Fibroblast of skin of left biceps (primary cell): ENCODE results near the gene ICAM4.
"Not testable (repeated sequence)": the region's sequence is repeated elsewhere in the genome, so short reads cannot be mapped to it uniquely, and the experiment has no call there.

Source experiments
- DNase-seq, 2 experiments: peaks; one replicate each; pipeline ENCODE4 v3.0.0-alpha.2; 2013; ENCODE audit warnings: low read depth in 2 of 2

ICAM4 gene, protein sequence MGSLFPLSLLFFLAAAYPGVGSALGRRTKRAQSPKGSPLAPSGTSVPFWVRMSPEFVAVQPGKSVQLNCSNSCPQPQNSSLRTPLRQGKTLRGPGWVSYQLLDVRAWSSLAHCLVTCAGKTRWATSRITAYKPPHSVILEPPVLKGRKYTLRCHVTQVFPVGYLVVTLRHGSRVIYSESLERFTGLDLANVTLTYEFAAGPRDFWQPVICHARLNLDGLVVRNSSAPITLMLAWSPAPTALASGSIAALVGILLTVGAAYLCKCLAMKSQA

DNA sequence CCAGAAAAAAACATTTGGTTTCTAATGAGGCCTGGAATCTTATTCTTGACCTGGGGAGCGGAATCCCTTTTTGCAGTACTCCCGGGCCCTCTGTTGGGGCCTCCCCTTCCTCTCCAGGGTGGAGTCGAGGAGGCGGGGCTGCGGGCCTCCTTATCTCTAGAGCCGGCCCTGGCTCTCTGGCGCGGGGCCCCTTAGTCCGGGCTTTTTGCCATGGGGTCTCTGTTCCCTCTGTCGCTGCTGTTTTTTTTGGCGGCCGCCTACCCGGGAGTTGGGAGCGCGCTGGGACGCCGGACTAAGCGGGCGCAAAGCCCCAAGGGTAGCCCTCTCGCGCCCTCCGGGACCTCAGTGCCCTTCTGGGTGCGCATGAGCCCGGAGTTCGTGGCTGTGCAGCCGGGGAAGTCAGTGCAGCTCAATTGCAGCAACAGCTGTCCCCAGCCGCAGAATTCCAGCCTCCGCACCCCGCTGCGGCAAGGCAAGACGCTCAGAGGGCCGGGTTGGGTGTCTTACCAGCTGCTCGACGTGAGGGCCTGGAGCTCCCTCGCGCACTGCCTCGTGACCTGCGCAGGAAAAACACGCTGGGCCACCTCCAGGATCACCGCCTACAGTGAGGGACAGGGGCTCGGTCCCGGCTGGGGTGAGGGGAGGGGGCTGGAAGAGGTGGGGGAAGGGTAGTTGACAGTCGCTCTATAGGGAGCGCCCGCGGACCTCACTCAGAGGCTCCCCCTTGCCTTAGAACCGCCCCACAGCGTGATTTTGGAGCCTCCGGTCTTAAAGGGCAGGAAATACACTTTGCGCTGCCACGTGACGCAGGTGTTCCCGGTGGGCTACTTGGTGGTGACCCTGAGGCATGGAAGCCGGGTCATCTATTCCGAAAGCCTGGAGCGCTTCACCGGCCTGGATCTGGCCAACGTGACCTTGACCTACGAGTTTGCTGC lies at the start of gene ICAM4:
Gene ICAM4 (plus strand): TSS at position 153 of the 935 bp plus-strand sequence. CDS start 58 bp downstream, at position 211.
- no peak for DNase-seq

DNA sequence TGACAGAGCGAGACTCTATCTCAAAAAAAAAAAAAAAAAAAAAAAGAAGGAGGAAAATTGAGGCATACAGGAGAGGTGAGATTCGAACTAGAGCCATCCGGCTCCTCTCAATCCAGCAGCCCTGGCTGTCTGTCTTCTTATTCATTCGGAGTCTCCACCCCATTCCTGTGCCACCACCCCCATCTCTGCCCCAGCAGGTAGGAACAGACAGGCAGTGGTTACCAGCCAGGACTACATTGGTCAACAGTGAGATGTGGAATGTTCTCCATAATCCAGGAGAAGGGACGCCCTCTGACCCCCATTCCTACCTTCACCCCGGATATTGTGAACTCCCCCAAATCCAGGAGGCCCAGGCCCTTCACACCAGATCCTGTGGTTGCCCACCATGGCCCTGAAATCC lies 49.1 kb upstream of the ICAM4 start:
- DNase-seq: no peak

DNA sequence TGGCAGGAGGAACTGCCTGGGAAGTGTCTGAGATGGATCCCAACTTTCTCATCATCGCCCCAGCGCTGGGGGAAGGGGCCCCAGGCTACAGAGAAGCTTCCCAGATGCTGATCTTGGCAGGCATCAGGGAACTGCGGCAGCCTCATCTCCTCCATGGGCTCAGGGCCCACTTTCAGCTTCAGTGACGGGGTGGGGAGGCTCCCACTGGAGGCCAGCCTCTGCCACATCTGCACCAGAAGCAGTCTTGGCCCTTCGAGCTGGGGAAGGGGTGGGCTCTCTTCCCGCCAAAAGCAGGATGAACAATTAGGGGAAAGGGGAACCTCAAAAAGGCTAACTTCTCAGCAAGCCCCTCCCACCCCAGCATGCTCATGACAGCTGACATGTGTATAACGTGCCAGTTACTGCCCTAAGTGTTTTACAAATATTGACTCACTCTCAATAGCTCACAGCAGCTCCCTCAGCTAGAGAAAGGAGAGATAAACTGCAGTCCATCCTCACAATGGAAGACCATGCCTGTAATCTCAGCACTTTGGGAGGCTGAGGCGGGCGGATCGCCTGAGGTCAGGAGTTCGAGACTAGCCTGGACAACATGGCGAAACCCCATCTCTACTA lies 48.5 kb upstream of the ICAM4 start:
- peak; percentile 84 to 85 for DNase-seq

DNA sequence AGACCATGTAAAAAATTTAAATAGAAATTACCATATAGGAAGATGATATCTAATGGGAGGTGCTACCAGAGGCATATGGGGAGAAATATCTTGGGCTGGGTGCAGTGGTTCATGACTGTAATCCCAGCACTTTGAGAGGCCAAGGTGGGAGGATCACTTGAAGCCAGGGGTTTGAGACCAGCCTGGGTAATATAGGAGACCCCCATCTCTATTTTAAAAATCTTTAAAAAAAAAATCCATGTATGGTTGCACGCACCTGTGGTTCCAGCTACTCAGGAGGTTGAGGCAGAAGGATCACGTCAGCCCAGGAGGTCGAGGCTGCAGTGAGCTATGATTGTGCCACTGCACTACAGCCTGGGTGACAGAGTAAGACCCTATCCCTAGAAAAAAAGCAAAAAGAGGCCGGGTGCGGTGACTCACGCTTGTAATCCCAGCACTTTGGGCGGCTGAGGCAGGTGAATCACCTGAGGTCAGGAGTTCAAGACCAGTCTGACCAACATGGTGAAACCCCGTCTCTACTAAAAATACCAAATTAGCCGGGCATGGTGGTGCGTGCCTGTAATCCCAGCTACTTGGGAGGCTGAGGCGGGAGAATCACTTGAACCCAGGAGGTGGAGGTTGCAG lies 44.8 kb upstream of the ICAM4 start:
- not testable (repeated sequence) for DNase-seq

DNA sequence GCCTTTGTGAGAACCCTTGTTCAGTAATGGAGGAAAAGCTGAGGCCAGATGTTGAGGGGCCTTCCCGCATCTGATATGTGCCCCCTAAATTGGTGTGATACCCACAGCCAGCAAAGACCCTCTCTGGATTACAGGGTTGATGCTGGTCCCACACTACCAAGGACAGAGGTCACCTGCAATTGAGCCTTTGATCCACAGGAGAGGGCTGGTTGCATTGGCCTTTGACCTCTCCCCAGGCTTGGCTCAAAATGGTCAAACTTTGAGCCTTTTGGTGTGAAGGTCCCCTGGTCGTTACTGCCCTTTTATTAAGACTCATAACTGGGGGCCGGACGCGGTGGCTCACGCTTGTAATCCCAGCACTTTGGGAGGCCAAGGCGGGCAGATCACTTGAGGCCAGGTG lies 43.1 kb upstream of the ICAM4 start:
- no peak for DNase-seq

DNA sequence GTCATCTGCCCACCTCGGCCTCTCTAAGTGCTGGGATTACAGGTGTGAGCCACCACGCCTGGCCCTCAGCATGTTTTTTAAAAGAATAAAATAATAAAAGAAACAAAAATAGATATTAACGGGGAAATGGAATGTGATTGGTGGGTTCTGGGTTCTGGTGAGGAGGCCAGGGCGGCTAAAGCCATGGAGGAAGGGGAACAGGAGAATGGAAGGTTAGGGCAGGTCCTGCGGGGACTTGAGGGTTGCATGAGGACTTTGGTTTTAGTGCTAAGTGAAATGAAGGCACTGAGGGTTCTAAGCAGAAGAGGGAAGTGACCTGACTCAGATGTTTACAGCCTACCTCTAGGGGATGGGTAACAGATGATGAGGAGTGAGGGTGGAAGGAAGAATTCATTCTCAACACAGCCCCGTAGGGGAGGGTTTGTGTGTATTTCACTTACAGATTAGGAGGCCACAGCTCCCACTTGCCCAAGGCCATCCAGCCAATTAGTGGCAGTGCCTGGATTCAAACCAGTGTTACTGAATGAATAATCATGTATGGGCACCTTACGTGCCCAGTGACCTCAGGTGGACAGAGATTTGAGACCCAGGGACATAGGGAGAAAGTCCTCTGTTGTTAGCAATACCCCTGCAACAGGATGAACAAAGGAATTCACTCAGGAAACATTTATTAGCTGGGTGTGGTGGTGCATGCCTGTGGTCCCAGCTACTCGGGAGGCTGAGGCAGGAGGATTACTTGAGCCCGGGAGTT lies 41.4 kb upstream of the ICAM4 start:
- no peak for DNase-seq

DNA sequence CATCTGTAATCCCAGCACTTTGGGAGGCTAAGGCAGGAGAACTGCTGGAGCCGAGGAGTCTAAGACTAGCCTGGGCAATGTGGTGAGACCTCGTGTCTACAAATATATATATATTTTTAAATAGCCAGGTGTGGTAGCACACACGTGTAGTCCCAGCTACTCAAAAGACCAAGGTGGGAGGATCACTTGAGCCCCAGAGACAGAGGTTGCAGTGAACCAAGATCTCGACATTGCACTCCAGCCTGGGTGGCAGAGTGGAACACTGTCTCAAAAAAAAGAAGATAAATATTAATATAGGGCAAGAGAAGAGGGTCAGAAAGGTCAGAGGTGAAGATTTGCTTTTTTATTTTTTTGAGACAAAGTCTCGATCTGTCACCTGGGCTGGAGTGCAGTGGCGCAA lies 40.2 kb upstream of the ICAM4 start:
- DNase-seq: no peak

DNA sequence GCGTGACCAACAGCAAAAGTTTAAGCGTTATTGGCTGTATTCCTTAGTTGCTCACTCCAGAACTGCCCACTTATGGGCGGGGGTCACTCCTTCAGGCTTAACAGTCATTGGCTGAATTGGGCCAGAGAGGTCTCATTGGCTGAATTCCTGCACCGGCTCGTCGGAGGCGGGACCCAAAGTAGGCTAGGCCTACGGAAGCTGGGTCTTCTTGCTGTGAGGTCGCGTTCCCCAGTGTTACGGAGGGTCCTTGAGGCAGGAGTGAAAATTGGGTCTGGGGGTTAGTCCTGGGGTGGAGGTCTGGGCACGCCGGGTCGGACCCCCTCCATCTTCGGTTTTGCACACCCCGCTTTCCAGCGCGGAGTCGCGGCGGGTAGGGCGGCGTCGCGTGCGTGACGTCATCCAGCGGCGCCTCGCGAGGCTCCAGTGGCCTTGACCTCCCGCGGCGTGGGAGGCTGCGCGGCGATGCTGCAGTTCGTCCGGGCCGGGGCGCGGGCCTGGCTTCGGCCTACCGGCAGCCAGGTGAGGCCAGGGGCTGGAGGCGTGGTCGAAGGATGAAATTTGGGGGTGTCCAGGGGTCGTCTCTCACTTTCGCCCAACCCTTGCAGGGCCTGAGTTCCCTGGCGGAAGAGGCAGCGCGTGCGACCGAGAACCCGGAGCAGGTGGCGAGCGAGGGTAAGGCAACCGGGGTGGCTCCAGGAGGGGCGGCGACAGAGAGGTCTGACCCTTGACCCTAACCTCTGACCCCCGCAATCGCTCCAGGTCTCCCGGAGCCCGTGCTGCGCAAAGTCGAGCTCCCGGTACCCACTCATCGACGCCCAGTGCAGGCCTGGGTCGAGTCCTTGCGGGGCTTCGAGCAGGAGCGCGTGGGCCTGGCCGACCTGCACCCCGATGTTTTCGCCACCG lies 34.7 kb upstream of the ICAM4 start, which contains the start of gene MRPL4:
Gene MRPL4 (plus strand): TSS at position 423 of the 903 bp plus-strand sequence. CDS start 40 bp downstream, at position 463.
- peak; percentile 97 for DNase-seq

DNA sequence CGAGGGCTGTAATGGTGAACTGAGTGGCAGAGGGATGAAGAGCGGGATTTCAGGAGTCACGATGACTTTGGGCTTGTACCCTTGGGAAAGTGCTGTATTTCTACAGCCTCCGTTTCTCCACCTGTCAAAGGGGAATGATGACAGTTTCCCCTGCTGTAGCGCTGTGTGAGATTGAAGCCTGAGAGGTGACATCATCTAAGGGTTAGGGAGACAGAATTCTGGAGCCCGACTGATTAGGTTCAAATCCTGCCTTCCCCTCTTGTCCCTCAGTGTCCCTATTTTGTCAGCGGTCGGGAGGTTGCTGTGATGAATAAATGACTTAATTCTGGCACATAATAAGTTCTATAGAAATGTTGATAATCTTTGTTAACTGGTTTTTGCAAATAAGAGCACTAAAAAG lies 34.0 kb upstream of the ICAM4 start:
- no peak for DNase-seq

DNA sequence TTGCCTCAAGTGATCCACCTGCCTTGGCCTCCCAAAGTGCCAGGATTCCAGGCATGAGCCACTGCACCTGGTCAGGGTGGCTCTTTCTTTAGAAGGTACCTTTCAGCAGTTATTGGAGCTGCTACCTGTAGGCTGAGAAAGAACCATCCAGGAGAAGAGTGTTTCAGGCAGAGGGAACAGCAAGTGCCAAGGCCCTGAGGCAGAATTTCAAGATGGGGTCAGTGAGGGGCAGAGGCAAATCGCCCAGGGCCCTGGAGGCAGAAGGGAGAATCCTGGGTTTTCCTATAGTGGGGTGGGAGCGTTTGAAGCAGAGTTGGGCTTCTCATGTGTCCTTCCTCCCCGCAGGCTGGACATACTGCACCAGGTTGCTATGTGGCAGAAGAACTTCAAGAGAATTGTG lies 32.5 kb upstream of the ICAM4 start:
- DNase-seq: no peak

DNA sequence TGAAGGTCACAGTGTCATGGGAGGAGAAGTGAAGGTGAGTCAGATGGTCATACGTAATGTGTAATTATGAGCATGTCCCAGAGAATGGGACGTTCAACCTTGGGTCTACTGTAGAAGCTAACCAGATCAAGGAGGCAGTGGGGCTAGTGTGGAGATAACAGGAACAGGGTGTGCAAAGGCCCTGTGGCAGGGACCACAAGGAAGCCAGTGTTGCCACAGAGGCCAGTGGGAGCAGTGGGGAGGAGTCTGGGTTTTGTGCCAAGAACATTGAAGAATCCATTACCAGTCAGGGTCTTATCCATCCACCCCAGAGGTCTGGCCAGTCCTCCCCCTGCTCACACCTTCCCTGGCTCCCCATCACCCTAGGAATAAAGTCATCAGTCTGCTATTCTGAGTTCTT lies 31.4 kb upstream of the ICAM4 start:
- DNase-seq: no peak

DNA sequence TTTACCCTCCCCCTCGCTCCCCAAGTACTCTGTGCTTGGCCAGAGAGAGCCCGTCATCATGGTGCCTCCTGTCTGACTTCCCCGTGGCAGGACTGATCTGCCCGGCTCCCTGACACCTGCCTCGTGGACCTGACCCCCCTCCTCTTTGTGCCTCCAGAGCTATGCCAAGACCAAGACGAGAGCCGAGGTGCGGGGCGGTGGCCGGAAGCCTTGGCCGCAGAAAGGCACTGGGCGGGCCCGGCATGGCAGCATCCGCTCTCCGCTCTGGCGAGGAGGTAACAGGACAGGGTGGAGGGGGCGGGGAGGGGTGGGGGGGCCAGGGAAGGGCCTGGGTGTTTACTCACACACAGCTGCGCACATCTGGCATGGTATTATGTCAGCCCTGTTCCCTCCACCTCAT lies 30.2 kb upstream of the ICAM4 start:
- no peak for DNase-seq

DNA sequence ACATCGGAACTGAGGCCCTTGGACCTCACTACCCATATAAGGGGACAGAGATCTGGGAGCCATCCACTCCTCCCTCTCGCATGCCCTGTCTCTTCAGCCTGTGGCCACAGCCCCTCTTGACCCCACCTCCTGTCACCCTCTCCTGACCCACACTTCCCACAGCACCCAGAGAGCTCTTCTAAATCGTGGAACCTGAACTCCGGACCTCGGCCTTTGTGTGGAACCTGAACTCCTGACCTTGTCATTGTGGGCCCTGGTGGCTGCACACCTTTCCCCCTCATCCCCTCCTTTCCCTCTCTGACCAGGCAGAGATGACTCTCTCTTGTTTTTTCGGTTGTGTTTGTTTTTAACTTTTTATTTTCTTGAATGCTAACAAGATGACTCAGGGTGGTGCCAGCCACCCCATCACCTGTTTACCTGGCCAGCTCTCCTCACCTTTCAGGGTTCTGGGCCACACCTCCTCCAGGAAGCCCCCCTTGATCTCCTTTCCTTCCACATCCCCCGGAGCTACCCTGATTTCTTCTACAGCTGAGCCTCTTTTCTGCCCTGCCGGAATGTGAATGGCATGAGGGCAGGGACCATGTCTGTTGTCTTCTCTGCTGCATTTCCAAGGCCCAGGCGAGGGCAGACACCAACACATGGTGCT lies 29.7 kb upstream of the ICAM4 start:
- no peak for DNase-seq

DNA sequence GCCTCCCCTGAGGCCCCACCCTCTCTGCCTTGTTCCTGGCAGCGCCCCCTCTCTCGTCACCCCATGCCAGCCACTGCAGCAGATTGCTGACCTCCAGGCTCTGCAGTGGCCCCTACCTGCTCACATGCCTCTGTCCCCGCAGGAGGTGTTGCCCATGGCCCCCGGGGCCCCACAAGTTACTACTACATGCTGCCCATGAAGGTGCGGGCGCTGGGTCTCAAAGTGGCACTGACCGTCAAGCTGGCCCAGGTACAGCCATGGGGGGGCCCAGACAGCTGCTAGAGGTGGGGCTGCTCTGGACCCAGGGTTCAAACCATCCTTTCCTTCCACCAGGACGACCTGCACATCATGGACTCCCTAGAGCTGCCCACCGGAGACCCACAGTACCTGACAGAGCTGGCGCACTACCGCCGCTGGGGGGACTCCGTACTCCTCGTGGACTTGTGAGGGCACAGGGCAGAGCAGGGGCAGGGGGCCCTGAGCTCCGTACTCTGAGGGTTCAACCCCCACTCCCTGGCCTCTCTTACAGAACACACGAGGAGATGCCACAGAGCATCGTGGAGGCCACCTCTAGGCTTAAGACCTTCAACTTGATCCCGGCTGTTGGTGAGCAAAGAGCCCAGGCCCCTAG lies 28.6 kb upstream of the ICAM4 start:
- no peak for DNase-seq

DNA sequence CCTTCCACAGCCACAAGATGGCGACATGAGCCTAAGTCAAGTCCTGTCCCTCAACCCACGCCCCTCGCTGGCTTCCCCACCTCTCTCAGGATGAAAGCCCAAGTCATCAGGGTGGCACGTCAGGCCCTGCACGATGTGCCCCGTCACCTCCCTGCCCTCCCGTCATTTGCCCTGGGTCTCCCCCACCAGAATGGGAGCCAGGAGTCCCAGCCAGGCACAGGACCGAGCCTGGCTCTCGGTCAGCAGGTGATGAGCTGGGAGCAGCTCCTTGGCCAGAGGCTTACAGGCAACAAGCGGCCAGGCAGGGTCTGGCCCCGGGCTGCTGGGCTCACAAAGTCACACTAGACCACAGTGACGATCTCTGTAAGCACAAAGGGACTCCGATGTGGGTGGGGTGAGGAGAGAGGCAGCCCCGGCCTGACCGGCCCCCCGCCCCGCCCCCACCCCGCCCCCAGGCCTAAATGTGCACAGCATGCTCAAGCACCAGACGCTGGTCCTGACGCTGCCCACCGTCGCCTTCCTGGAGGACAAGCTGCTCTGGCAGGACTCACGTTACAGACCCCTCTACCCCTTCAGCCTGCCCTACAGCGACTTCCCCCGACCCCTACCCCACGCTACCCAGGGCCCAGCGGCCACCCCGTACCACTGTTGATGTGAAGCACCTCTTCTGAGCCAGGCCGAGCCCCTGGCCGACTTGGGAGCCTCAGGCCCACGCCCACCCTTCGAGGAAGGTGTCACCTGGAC lies 27.4 kb upstream of the ICAM4 start:
- DNase-seq: peak in 1 of 2 experiments; percentile 40

DNA sequence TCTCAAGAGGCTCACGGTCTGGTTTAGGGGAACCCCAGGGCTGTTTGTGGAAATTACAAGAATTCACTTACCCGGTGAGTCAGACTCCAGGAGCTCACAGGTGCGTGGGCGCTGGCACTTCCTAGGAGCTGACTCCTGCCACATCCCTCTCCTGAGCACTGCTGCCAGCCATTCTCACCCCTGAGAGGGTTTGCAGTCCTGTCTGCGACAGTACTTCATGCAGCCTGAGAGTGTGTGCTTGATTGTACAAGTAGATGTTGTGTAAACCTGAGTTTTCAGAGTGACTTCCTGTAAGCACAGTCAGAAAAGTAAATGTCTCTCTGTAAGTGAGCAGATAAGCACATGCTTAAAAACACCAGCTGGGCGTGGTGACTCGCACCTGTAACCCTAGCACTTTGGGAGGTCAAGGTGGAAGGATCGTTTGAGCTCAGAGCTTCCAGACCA lies 26.6 kb upstream of the ICAM4 start:
- no peak for DNase-seq

DNA sequence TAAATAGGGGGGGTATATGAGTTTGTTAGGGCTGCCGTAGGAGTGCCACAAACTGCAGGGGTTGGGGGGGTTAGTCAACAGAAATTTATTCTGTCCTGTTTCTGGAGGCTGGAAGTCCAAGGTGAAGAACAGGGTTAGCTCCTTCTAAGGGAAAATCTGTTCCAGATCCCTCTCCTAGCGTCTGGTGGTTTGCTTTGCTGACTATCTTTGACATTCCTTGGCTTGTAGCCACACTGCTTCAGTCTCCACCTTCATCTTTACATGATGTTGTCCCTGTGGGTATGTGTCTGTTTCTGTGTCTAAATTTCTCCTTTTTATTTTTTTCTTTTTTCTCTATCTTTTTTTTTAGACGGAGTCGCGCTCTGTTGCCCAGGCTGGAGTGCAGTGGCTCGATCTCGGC lies 24.0 kb upstream of the ICAM4 start:
- peak in 1 of 2 experiments; percentile 24 for DNase-seq

DNA sequence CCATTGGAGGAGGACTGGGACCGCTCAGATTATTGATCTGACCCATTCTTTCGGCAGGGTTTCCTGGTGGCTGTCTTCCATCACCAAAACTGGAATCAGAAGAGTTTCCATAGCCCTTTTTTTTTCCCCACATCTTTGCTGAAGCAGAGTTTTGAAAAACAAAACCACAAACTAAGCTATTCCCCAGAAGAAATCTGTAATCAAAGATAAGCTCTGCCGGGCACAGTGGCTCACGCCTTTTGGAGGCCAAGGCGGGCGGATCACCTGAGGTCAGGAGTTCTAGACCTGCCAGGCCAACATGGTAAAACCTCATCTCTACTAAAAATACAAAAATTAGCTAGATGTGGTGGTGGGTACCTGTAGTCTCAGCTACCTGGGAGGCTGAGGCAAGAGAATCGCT lies 20.0 kb upstream of the ICAM4 start:
- DNase-seq: no peak
